Colon (tissue), 2 donors: ENCODE results near the gene PCDHGC4.

ENCODE experiments used
- FAIRE-seq: peaks from 2 replicates; lab custom pipeline; 2012; peaks lifted over from hg19 to GRCh38; lab: Jason Lieb, UNC
- donor health status: control.
- donor health status: control.

PCDHGC4 gene

GRCh38 chr5:141484641-141485311 lies at the start of gene PCDHGC4:
Gene PCDHGC4, plus strand, starts transcription at chr5:141485030. Its CDS starts 144 bp downstream, at chr5:141485174.
- no peak for FAIRE-seq

DNA sequence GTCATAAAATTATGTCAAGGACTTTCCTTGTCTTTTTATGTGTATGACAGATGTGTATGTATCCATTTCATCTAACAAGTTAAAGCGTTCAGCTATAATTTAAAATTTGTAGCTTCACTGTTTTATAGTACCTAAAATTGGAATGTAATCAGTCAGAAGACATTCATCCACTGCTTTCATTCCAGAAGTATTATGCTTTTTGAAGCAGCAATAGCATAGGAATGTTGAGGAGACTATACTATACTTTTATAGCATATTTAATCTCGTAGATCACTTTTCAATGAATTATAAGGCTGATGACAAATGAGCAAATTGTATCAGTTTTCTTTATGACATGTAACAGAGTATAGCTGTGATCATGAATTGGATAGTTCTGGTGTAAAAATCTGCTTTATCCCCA lies 47.6 kb upstream of the PCDHGC4 start:
- no peak for FAIRE-seq

DNA sequence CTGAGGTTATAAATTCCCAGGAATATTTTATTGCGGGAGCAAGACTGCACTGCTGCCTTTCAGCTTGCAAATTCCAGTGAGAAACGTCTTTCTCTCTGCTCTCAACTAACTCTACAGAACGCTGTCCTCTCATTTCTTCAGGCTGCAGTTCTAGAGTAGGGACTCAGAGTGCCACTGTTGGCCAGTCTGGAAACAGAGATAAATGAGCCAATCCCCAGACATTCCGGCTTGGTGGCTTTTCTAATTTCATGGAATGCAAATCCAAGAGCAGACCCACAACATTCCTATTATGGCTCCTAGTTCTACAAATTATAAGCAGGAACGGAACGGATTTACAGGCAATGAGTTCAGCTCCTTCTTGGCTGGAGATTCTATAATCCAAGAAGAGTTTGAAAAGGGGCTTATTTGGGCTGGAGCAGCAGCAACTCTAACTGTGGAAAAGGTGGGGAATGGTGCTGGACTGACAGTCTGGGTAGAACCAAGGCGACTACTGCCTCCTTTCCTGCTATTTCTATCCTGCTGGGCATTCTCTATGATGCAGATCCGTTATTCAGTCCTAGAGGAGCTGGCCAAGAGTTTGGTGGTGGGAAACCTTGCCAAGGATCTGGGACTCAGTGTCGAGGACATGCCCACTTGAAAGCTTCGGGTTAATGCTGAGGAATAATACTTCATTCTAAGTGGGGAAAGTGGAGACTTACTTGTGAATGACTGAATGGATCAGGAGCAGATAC lies 45.3 kb upstream of the PCDHGC4 start:
- FAIRE-seq: no peak

DNA sequence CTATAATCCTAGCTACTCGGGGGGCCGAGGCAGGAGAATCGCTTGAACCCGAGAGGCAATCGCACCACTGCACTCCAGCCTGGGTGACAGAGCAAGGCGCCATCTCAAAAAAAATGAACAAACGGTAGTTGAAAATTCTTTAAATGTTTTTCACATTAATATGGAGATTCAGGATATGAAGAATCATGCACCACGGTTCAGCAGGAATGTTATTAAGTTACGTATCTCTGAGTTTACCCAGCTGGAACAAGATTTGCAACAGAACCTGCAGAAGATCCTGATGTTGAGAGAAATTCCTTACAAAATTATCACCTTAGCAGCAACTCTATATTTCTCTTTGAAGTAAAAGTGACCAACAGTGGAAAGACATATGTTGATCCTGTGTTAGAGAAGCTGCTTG lies 44.5 kb upstream of the PCDHGC4 start:
- FAIRE-seq: no peak

DNA sequence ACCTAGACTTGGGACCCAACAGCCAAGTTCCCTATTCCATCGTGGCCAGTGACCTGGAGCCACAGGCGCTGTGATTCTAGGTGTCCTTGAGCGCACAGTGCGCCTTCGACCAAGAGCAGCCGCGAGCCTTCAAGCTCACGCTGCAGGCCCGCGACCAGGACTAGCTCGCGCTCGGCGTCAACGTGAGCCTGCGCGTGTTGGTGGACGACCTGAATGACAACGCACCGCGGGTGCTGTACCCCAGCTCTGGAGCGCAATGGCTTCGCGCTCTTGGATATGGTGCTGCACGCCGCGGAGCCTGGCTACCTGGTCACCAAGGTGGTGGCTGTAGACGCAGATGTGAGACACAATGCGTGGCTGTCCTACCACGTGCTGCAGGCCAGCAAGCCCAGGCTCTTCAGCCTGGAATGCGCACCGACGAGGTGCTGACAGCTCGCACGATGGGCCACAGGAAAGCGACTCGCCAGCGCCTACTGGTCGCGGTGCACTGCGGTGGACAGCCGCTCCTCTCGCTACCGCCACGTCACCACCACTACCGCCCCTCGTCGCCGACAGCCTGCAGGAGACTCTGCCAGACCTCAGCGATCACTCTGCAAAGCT lies 43.2 kb upstream of the PCDHGC4 start:
- FAIRE-seq: no peak

- FAIRE-seq: no peak
These were observed 19.5 kb upstream of the PCDHGC4 start for GRCh38 chr5:141465351-141465750.

DNA sequence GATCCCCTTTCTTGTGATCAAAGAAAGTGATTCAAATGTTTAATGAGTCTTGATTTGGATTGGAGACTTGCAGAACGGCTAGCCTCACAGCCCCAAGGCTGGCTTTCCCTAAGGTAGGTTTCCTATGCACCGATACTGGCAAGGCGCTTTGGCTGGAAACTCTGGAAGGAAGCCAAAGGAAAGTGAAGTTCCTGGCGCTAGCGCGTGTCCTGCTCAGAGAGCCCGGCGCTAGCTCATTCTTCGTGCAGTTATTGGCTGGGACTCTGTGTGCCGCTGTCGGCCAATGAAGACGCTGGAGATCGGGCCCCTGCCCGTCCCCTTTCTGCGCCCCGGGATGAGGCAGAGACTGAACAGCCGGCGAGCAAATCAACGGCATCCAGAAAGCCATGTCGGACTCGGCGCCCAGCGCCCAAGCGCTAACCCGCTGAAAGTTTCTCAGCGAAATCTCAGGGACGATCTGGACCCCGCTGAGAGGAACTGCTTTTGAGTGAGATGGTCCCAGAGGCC lies 9.2 kb upstream of the PCDHGC4 start, which contains the start of gene PCDHGC3:
TSS of gene PCDHGC3 (plus strand) at position 342 of the 507 bp plus-strand sequence. CDS start at position 493, 151 bp downstream.
- FAIRE-seq: no peak

DNA sequence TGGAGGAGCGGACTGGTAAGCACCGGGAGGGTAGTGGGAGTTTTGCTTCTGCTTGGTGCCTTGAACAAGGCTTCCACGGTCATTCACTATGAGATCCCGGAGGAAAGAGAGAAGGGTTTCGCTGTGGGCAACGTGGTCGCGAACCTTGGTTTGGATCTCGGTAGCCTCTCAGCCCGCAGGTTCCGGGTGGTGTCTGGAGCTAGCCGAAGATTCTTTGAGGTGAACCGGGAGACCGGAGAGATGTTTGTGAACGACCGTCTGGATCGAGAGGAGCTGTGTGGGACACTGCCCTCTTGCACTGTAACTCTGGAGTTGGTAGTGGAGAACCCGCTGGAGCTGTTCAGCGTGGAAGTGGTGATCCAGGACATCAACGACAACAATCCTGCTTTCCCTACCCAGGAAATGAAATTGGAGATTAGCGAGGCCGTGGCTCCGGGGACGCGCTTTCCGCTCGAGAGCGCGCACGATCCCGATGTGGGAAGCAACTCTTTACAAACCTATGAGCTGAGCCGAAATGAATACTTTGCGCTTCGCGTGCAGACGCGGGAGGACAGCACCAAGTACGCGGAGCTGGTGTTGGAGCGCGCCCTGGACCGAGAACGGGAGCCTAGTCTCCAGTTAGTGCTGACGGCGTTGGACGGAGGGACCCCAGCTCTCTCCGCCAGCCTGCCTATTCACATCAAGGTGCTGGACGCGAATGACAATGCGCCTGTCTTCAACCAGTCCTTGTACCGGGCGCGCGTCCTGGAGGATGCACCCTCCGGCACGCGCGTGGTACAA lies 8.5 kb upstream of the PCDHGC4 start:
- no peak for FAIRE-seq

GRCh38 chr5:141477044-141477575 lies 7.7 kb upstream of the PCDHGC4 start:
- FAIRE-seq: no peak

DNA sequence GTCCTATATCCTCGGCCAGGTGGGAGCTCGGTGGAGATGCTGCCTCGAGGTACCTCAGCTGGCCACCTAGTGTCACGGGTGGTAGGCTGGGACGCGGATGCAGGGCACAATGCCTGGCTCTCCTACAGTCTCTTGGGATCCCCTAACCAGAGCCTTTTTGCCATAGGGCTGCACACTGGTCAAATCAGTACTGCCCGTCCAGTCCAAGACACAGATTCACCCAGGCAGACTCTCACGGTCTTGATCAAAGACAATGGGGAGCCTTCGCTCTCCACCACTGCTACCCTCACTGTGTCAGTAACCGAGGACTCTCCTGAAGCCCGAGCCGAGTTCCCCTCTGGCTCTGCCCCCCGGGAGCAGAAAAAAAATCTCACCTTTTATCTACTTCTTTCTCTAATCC lies 7.0 kb upstream of the PCDHGC4 start:
- no peak for FAIRE-seq

DNA sequence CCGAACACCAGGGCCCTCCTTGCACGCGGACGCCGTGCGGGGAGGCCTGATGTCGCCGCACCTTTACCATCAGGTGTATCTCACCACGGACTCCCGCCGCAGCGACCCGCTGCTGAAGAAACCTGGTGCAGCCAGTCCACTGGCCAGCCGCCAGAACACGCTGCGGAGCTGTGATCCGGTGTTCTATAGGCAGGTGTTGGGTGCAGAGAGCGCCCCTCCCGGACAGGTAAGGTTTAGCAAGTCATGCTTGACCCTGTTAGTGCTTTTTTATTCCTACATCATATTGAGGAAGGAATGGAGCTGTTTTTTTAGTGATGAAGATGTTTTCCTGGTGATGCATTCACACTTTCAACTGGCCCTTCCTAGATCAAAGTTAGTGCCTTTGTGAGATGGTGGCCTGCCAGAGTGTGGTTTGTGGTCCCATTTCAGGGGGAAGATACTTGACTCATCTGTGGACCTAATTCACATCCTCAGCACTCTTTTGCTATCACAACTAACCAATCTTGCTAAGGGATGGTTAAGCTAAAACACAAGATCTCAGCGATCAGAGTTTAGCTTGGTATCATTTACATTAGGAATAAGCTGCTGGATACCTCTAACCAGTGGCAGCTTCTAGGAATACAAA lies 6.4 kb upstream of the PCDHGC4 start:
- no peak for FAIRE-seq

- FAIRE-seq: no peak
These were observed 5.1 kb upstream of the PCDHGC4 start for GRCh38 chr5:141479776-141480175.

- FAIRE-seq: no peak
These were observed 928 bp upstream of the PCDHGC4 start for GRCh38 chr5:141483902-141484301.

DNA sequence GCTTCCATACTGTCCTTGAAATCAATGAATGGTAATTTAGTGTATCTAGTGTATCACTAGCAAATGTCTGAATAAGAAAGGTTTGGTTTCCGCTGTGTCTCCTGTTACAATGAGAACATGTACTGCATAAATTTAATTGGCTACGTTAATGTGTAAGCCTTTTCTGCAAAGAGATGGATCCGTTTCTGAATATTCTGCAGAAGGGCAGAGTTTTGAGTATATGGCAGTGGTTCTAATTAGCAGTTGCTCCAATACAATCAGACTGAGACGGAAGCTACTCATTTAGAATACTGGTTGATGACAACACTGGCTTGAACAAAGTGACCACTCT lies 555 bp upstream of the PCDHGC4 start:
- no peak for FAIRE-seq

DNA sequence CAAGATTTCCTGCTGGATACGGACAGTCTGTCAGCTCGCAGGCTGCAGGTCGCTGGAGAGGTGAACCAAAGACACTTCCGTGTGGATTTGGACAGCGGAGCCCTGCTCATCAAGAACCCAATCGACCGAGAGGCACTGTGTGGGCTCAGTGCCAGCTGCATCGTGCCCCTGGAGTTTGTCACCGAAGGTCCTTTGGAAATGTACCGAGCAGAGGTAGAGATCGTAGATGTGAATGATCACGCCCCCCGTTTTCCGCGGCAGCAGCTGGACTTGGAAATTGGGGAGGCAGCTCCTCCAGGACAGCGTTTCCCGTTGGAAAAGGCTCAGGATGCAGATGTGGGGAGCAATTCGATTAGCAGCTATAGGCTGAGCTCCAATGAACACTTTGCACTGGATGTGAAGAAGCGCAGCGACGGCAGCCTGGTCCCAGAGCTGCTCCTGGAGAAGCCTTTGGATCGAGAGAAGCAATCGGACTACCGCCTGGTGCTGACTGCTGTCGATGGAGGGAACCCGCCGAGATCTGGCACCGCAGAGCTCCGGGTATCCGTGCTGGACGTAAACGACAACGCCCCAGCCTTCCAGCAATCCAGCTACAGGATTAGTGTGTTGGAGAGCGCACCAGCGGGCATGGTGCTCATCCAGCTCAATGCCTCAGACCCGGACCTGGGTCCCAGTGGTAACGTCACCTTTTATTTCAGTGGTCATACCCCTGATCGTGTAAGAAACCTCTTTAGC lies 658 bp downstream of the PCDHGC4 start:
- no peak for FAIRE-seq

DNA sequence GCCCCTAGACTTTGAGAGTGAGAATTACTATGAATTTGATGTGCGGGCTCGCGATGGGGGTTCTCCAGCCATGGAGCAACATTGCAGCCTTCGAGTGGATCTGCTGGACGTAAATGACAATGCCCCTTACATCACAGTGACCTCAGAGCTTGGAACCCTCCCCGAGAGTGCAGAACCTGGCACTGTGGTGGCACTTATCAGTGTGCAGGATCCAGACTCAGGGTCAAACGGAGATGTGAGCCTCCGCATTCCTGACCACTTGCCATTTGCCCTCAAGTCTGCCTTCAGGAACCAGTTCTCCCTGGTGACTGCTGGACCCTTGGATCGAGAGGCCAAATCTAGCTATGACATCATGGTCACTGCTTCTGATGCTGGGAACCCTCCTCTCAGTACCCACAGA lies 1.3 kb downstream of the PCDHGC4 start:
- no peak for FAIRE-seq

DNA sequence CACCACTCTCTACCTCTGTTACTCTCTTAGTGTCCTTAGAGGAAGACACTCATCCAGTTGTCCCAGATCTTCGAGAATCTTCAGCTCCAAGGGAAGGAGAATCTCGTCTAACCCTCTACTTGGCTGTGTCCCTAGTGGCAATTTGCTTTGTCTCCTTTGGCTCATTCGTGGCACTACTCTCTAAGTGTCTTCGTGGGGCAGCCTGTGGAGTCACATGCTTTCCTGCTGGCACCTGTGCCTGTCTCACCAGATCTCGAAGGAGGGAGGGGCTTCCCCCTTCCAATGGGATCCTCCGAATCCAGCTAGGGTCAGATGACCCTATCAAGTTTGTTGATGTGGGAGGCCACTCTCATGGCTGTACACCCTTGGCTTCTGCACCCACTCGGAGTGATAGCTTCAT lies 2.3 kb downstream of the PCDHGC4 start:
- FAIRE-seq: no peak

DNA sequence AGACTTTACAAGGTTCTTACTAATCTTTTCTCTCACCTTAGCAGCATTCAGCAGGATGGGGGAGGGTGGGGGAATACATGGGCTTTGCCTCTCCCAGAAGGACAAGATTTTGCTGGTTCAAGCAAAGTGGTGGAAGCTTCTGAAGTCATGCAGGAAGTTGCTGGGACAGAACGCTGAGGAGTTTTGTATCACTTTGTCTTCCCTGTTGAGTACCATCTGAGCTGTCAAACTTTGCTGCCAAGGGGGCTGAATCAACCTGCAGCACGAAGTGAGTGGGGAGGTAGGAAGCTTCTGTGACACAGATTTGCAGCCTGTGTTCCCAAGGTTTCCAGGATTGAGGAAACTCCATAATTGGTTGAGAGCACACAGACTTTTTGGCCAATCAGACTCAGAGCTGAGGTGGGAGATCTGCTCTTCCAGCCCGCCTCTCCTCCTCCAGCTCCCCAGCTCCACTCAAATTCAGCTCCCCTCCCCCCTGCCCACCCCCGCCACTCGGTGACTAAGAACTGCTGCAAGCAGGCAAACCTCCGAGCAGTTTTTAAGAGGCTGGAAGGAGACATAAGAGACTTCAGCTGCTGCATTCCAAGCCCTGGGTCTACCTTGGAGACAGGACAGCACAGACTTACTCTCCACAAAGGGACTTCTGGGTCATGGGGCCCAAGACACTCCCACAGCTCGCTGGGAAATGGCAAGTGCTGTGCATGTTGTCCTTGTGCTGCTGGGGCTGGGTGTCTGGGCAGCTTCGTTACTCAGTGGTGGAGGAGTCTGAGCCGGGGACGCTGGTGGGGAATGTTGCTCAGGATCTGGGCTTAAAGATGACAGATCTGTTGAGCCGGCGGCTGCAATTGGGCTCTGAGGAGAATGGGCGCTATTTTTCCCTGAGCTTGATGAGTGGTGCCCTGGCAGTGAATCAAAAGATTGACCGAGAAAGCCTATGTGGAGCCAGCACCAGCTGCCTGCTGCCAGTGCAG lies 4.0 kb downstream of the PCDHGC4 start, which contains the start of gene PCDHGC5:
TSS of gene PCDHGC5 (plus strand) at position 491 of the 971 bp plus-strand sequence. CDS start at position 651, 160 bp downstream.
- FAIRE-seq: no peak

GRCh38 chr5:141489841-141490240 lies 5.0 kb downstream of the PCDHGC4 start:
- FAIRE-seq: no peak

- no peak for FAIRE-seq
These were observed 5.4 kb downstream of the PCDHGC4 start for GRCh38 chr5:141490271-141490670.
